Transverse colon (tissue), 4 donors: ENCODE data around the gene CD40. TPM values are rescaled to one million over a fixed set of nuclear protein-coding genes. Genes with fewer than 3 reads are reported as not detected.

Experiments
- DNase-seq: peaks from one replicate; pipeline ENCODE4 v3.0.0-alpha.2; 2019
- H3K27ac ChIP-seq, 4 donors: fragments of 200-600 bp; sonication (generic); 2 replicates each; pipeline ENCODE4 v1.5.1; 2016 to 2018; ENCODE audit warnings: inconsistent platforms in 4 of 4
- H3K27me3 ChIP-seq: fragments of 200-600 bp; sonication (generic); 2 replicates; pipeline ENCODE4 v1.5.1; 2017; ENCODE audit warnings: inconsistent platforms
- H3K36me3 ChIP-seq, 4 donors: fragments of 200-600 bp; sonication (generic); 2 replicates each; pipeline ENCODE4 v1.5.1; 2017 to 2019; ENCODE audit warnings: inconsistent platforms in 4 of 4
- H3K4me1 ChIP-seq, 4 donors: fragments of 200-600 bp; sonication (generic); 2 replicates each; pipeline ENCODE4 v1.5.1; 2017 to 2020; ENCODE audit warnings: inconsistent platforms in 4 of 4
- H3K4me3 ChIP-seq, 4 donors: fragments of 200-600 bp; sonication (generic); 1 replicate in 1 of 4; 2 replicates in 3 of 4; pipeline versions ENCODE4 v1.5.1 to v1.6.1; 2017 to 2019; ENCODE audit warnings: inconsistent platforms in 4 of 4
- H3K9me3 ChIP-seq, 2 donors: fragments of 200-600 bp; sonication (generic); 2 replicates each; pipeline ENCODE4 v1.5.1; 2017 to 2019; ENCODE audit warnings: inconsistent platforms in 2 of 2
- EP300 ChIP-seq: sonication (generic); formaldehyde crosslinking; IDR thresholded peaks from one replicate; pipeline ENCODE4 v1.6.1; 2017; ENCODE audit warnings: antibody characterized with exemption, low read depth
- POLR2A ChIP-seq: fragments of 450-650 bp; IDR thresholded peaks from one replicate; pipeline ENCODE4 v1.6.1; 2016; ENCODE audit warnings: antibody characterized with exemption, mild to moderate bottlenecking, moderate library complexity
- POLR2AphosphoS5 ChIP-seq, 3 donors: sonication (generic); formaldehyde crosslinking; IDR thresholded peaks; one replicate each; pipeline ENCODE4 v1.6.1; 2016; ENCODE audit warnings: antibody characterized with exemption in 3 of 3
- WGBS, 2 donors: methylation state at CpG; one replicate each; pipeline ENCODE4 v1.1.5; 2018; ENCODE audit warnings: low coverage in 1 of 2; 5-methylcytosine and 5-hydroxymethylcytosine counted together
- in situ Hi-C, 4 donors: fragments of 200-750 bp; cut with MboI; loops; one replicate each; pipeline versions ENCODE4 v1.15.0 to v1.15.1; 2017; ENCODE audit warnings: low sequenced_read_pairs in 3 of 4, low pct_ligation_motif_present in 1 of 4, low pct_unique_long_range_greater_than_20kb in 1 of 4
- intact Hi-C: fragments of 100-400 bp; cut with DNase I; formaldehyde crosslinking; loops from one replicate; pipeline ENCODE4 v1.15.1; 2023; ENCODE audit warnings: low total_unique reads
- total RNA-seq, 4 donors: library from RNA; depleted of rRNA; stranded (reverse); fragments of >200 nt; gene quantifications; one replicate each; pipeline ENCODE4 v1.1.0, GENCODE V29; 2016
- TF ChIP-seq, protein P1 (sequence below), 5 experiments: fragments of 200-600 bp in 3 of 5; fragments of 450-650 bp in 2 of 5; sonication (generic) in 3 of 5; IDR thresholded peaks; 1 replicate in 2 of 5; 2 replicates in 3 of 5; pipeline ENCODE4 v1.5.1; 2016 to 2017; ENCODE audit warnings: antibody characterized with exemption in 5 of 5, inconsistent platforms in 3 of 5, mild to moderate bottlenecking in 2 of 5, moderate library complexity in 1 of 5

Gene CD40
- total RNA-seq, 4 donors from 2014 or later, result 2.5 to 11.6 (median 3.5) TPM

DNA sequence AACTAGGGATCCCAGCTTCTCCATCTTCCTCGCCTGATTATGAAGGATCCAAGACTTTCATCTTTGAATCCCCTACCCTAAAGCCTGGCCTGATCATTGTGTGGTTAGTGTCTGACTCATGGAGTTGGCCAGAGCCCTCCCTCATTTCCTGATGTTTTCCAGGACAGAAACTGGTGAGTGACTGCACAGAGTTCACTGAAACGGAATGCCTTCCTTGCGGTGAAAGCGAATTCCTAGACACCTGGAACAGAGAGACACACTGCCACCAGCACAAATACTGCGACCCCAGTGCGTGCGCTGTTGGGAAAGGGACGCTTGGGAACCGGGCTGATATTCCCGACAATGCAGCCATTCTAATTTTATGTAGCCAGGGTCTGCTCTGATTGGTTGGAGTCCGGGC lies 4.0 kb downstream of the CD40 start:
- H3K27me3 ChIP-seq, result no peaks in the 10 kb centered on the region
- no peak for TF ChIP-seq POLR2A
- TF ChIP-seq, protein P1, sequence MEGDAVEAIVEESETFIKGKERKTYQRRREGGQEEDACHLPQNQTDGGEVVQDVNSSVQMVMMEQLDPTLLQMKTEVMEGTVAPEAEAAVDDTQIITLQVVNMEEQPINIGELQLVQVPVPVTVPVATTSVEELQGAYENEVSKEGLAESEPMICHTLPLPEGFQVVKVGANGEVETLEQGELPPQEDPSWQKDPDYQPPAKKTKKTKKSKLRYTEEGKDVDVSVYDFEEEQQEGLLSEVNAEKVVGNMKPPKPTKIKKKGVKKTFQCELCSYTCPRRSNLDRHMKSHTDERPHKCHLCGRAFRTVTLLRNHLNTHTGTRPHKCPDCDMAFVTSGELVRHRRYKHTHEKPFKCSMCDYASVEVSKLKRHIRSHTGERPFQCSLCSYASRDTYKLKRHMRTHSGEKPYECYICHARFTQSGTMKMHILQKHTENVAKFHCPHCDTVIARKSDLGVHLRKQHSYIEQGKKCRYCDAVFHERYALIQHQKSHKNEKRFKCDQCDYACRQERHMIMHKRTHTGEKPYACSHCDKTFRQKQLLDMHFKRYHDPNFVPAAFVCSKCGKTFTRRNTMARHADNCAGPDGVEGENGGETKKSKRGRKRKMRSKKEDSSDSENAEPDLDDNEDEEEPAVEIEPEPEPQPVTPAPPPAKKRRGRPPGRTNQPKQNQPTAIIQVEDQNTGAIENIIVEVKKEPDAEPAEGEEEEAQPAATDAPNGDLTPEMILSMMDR (IDR thresholded peaks at IDR 0.05), result no peak
- TF ChIP-seq EP300, result no peak
- TF ChIP-seq POLR2AphosphoS5 (IDR thresholded peaks at IDR 0.05), result no peak
- intact Hi-C loops, result no loop called here
- in situ Hi-C loops, result no loop called here
- H3K9me3 ChIP-seq, result no peaks in the 10 kb centered on the region
- peak overlapping the region in 1 of 4 donors; percentile 11 for H3K27ac ChIP-seq
- no peaks in the 10 kb centered on the region for H3K36me3 ChIP-seq
- no peak for DNase-seq
- H3K4me3 ChIP-seq, result no peak overlapping the region
- peaks cover 0 to 28% (median 16%) of the 10 kb centered on the region in 4 donors for H3K4me1 ChIP-seq
- 75 to 80% methylated on average over 1 to 11 of the region's 11 CpGs for WGBS, 2 donors

DNA sequence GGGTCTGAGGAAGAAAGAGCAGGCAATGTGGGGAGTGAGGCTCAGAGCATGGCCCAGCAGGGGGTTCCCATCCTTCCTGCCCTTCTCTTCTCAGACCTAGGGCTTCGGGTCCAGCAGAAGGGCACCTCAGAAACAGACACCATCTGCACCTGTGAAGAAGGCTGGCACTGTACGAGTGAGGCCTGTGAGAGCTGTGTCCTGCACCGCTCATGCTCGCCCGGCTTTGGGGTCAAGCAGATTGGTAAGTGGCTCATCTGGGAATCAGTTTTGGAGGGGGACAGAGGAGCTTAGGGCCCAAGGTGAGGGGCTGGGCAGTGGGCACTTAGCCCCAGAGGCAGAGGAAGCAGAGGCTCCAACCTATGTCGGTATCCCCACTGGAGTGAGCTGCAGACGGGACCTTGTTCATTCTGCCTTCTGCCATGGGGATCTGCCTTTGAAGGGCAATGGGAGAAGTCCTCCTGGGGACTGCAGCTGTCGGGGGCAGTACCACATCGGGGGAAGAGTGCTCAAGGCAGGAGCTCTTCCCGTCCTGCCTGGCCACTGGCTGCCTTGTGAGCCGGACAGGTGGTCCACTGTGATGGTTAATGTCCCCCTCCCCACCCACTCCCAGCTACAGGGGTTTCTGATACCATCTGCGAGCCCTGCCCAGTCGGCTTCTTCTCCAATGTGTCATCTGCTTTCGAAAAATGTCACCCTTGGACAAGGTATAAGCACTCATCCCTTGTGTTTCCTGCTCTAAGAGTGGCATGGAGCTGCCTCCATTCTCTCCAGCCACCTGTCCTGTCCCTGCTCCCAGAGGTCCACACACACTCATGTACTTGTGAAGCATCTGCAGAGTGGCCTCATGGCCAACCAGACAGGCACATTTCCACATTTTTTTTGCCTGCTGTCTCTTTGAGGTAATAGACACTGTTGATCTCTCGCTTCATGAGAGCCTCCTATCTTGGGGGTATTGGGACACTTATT lies 4.7 kb downstream of the CD40 start:
- H3K4me3 ChIP-seq, result no peak overlapping the region
- H3K36me3 ChIP-seq, result no peaks in the 10 kb centered on the region
- no peak overlapping the region for H3K27ac ChIP-seq
- DNase-seq, result no peak
- H3K27me3 ChIP-seq, result no peaks in the 10 kb centered on the region
- no peaks in the 10 kb centered on the region for H3K9me3 ChIP-seq
- TF ChIP-seq EP300 (no peak), POLR2A (no peak), POLR2AphosphoS5 (IDR thresholded peaks at IDR 0.05) (no peak)
- TF ChIP-seq, protein P1 (IDR thresholded peaks at IDR 0.05), result no peak
- WGBS, 2 donors, result 90 to 100% methylated on average over 1 to 15 of the region's 15 CpGs
- peaks cover 0 to 21% (median 11%) of the 10 kb centered on the region in 4 donors for H3K4me1 ChIP-seq
- intact Hi-C loops (no loop called here), in situ Hi-C loops (no loop called here)

DNA sequence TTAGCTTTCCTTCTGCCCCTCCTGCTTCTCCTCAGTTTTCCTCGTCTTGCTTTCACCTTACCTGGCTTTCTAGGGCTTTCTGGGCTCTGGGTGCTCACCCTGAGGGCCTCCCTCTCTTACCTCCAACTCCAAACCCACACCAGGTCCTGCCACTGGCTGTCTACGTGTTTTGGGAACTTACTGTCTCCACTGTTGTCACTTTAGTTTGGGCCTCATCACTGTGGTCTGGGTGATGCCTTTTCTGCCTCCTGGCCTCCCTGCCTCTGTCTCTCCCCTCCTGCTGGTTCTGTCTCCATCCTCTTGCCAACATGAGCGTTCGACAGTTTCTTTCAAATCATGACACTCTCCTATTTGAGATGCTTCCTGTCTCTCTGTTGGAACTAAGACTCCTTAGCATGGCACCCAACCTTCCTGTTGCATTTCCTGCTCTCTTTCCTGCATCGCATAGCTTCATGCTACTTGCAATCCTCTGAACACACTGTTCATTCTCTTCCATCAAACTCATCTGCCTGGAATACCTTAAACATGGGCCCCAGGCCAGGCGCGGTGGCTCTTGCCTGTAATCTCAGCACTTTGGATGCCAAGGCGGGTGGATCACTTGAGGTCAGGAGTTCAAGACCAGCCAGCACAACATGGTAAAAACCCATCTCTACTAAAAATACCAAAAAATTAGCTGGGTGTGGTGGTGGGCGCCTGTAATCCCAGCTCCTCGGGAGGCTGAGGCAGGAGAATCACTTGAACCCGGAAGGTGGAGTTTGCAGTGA lies 5.5 kb downstream of the CD40 start:
- in situ Hi-C loops, result no loop called here
- H3K27me3 ChIP-seq, result no peaks in the 10 kb centered on the region
- H3K4me3 ChIP-seq, result no peak overlapping the region
- 78 to 92% methylated on average over 5 to 11 of the region's 11 CpGs for WGBS, 2 donors
- no peaks in the 10 kb centered on the region for H3K36me3 ChIP-seq
- intact Hi-C loops, result no loop called here
- no peak for DNase-seq
- no peaks in the 10 kb centered on the region for H3K9me3 ChIP-seq
- TF ChIP-seq EP300 (no peak), POLR2AphosphoS5 (IDR thresholded peaks at IDR 0.05) (no peak), POLR2A (no peak)
- TF ChIP-seq, protein P1 (IDR thresholded peaks at IDR 0.05), result no peak
- H3K27ac ChIP-seq, result no peak overlapping the region
- peaks cover 0 to 20% (median 6%) of the 10 kb centered on the region in 4 donors for H3K4me1 ChIP-seq

DNA sequence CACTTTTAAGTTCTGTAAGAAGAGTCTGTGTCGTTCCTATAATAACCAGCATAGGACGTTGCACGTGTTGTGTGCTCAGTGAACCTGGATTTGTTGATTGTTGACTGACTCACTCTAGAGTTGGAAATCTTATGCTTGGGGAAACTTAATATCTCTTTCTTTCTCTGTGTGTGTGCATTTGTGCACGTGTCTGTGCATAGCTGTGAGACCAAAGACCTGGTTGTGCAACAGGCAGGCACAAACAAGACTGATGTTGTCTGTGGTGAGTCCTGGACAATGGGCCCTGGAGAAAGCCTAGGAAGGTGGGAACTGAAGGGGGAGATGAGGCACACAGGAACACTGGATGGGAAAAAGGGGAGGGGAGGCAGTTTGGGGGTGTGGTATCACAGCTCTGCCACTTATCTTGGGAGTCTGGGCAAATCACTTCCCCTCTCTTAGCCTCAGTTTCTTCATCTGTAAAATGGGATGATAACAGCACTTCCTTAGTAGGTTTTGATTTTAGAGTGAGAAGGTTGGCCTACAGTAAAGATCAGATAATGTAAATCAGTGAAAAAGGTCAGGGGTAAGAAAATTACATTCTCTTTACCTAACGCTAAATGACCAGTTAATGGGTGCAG lies 8.4 kb downstream of the CD40 start:
- H3K27ac ChIP-seq, result no peak overlapping the region
- peaks cover 15% of the 10 kb centered on the region for H3K27me3 ChIP-seq
- in situ Hi-C loops, result no loop called here
- H3K4me3 ChIP-seq, result no peak overlapping the region
- no peaks in the 10 kb centered on the region for H3K36me3 ChIP-seq
- intact Hi-C loops, result no loop called here
- no peak for DNase-seq
- no peaks in the 10 kb centered on the region for H3K9me3 ChIP-seq
- TF ChIP-seq EP300 (no peak), POLR2A (no peak), POLR2AphosphoS5 (IDR thresholded peaks at IDR 0.05) (no peak)
- TF ChIP-seq, protein P1 (IDR thresholded peaks at IDR 0.05), result no peak
- 82 to 89% methylated on average over 1 to 5 of the region's 5 CpGs for WGBS, 2 donors
- H3K4me1 ChIP-seq, result no peaks in the 10 kb centered on the region
